Liver (tissue), 9 donors: ENCODE data around the gene MOXD1. TPM values are rescaled to one million over a fixed set of nuclear protein-coding genes. Genes with fewer than 3 reads are reported as not detected.

Source experiments
- DNase-seq: peaks from one replicate; pipeline ENCODE4 v3.0.0-alpha.2; 2017; ENCODE audit warnings: low spot score
- H3K27ac ChIP-seq, 2 donors: one replicate each; pipeline ENCODE4 v1.7.0; 2013; ENCODE audit warnings: inconsistent platforms in 2 of 2, low read length in 2 of 2, control low read depth in 1 of 2, low read depth in 1 of 2, mild to moderate bottlenecking in 1 of 2
- H3K27me3 ChIP-seq, 4 donors: one replicate each; pipeline versions ENCODE4 v1.6.1 to v1.7.0; 2013; ENCODE audit warnings: low read length in 3 of 4, inconsistent platforms in 1 of 4, mild to moderate bottlenecking in 1 of 4, moderate library complexity in 1 of 4; ENCODE audit not compliant: control insufficient read depth in 4 of 4, insufficient read depth in 4 of 4
- H3K36me3 ChIP-seq, 4 donors: one replicate each; pipeline versions ENCODE4 v1.6.1 to v1.7.0; 2013; ENCODE audit warnings: low read length in 3 of 4, mild to moderate bottlenecking in 3 of 4, low read depth in 1 of 4, moderate library complexity in 1 of 4; ENCODE audit not compliant: control insufficient read depth in 4 of 4, insufficient read depth in 3 of 4
- H3K4me1 ChIP-seq, 4 donors: one replicate each; pipeline versions ENCODE4 v1.6.1 to v1.7.0; 2013; ENCODE audit warnings: low read length in 3 of 4, mild to moderate bottlenecking in 3 of 4, moderate library complexity in 1 of 4; ENCODE audit not compliant: control insufficient read depth in 4 of 4, insufficient read depth in 4 of 4
- H3K4me3 ChIP-seq, 3 donors: one replicate each; pipeline versions ENCODE4 v1.6.1 to v1.7.0; 2013; ENCODE audit warnings: low read length in 3 of 3, control low read depth in 1 of 3, low read depth in 1 of 3, mild to moderate bottlenecking in 1 of 3
- H3K9ac ChIP-seq, 2 donors: one replicate each; pipeline ENCODE4 v1.7.0; 2013; ENCODE audit warnings: low read length in 2 of 2, mild to moderate bottlenecking in 2 of 2, moderate library complexity in 2 of 2, control low read depth in 1 of 2, low read depth in 1 of 2
- H3K9me3 ChIP-seq, 4 donors: one replicate each; pipeline versions ENCODE4 v1.6.1 to v1.7.0; 2013; ENCODE audit warnings: low read length in 3 of 4; ENCODE audit not compliant: control insufficient read depth in 4 of 4
- CTCF ChIP-seq: fragments of 150-350 bp; IDR thresholded peaks from 2 replicates; pipeline ENCODE4 v1.5.1; 2017; ENCODE audit warnings: improper control_type of control experiment, low read depth, low read length; ENCODE audit not compliant: missing input control
- EGR1 ChIP-seq, 2 donors: IDR thresholded peaks; 2 replicates each; pipeline ENCODE4 v1.6.1; 2016 to 2018; ENCODE audit warnings: antibody characterized with exemption in 2 of 2, low read depth in 2 of 2
- FOXA1 ChIP-seq: IDR thresholded peaks from 2 replicates; pipeline ENCODE4 v1.6.1; 2016; ENCODE audit warnings: antibody characterized with exemption
- FOXA2 ChIP-seq: IDR thresholded peaks from 2 replicates; pipeline ENCODE4 v1.6.1; 2016; ENCODE audit warnings: antibody characterized with exemption
- GABPA ChIP-seq, 2 donors: IDR thresholded peaks in 1 of 2; conservative IDR thresholded peaks in 1 of 2; 2 replicates each; pipeline ENCODE4 v1.6.1; 2016; ENCODE audit warnings: antibody characterized with exemption in 2 of 2, mild to moderate bottlenecking in 1 of 2, moderate library complexity in 1 of 2
- HNF4A ChIP-seq, 2 donors: conservative IDR thresholded peaks; 2 replicates each; pipeline ENCODE4 v1.6.1; 2016; ENCODE audit warnings: antibody characterized with exemption in 2 of 2, mild to moderate bottlenecking in 2 of 2
- HNF4G ChIP-seq: IDR thresholded peaks from 2 replicates; pipeline ENCODE4 v1.6.1; 2016; ENCODE audit warnings: antibody characterized with exemption
- JUND ChIP-seq, 2 donors: IDR thresholded peaks; 2 replicates each; pipeline ENCODE4 v1.6.1; 2016; ENCODE audit warnings: antibody characterized with exemption in 2 of 2
- MAX ChIP-seq: IDR thresholded peaks from 2 replicates; pipeline ENCODE4 v1.6.1; 2016; ENCODE audit warnings: antibody characterized with exemption
- NR2F2 ChIP-seq: IDR thresholded peaks from 2 replicates; pipeline ENCODE4 v1.6.1; 2016; ENCODE audit warnings: antibody characterized with exemption
- RAD21 ChIP-seq, 2 donors: IDR thresholded peaks; 2 replicates each; pipeline ENCODE4 v1.6.1; 2016; ENCODE audit warnings: antibody characterized with exemption in 2 of 2, mild to moderate bottlenecking in 2 of 2
- RXRA ChIP-seq, 2 donors: IDR thresholded peaks; 2 replicates each; pipeline ENCODE4 v1.6.1; 2017 to 2018; ENCODE audit warnings: antibody characterized with exemption in 2 of 2, mild to moderate bottlenecking in 1 of 2
- SP1 ChIP-seq: IDR thresholded peaks from 2 replicates; pipeline ENCODE4 v1.6.1; 2018; ENCODE audit warnings: antibody characterized with exemption, mild to moderate bottlenecking
- TAF1 ChIP-seq: conservative IDR thresholded peaks from 2 replicates; pipeline ENCODE4 v1.6.1; 2016; ENCODE audit warnings: antibody characterized with exemption, mild to moderate bottlenecking
- YY1 ChIP-seq: IDR thresholded peaks from 2 replicates; pipeline ENCODE4 v1.6.1; 2016; ENCODE audit warnings: antibody characterized with exemption, mild to moderate bottlenecking
- ZBTB33 ChIP-seq: IDR thresholded peaks from 2 replicates; pipeline ENCODE4 v1.6.1; 2016; ENCODE audit warnings: antibody characterized with exemption
- WGBS: extraction: QIAGEN DNeasy Blood & Tissue Kit; methylation state at CpG from one replicate; pipeline ENCODE4 v1.1.7; 2013; 5-methylcytosine and 5-hydroxymethylcytosine counted together
- polyA plus RNA-seq, 2 donors: library from polyadenylated mRNA; stranded (reverse) in 1 of 2; unstranded in 1 of 2; fragments of 200-250 nt in 1 of 2; fragments of >200 nt in 1 of 2; fragmentation: Nextera tagmentation in 1 of 2; extraction: Ambion mirVana in 1 of 2; gene quantifications; one replicate each; pipeline versions ENCODE4 v1.2.1 to v1.2.3, GENCODE V29; 2013 to 2015
- total RNA-seq, 2 donors: library from RNA; depleted of rRNA; stranded (reverse); fragments of >200 nt; gene quantifications; one replicate each; pipeline ENCODE4 v1.2.3, GENCODE V29; 2014
- TF ChIP-seq, protein P1 (sequence below): IDR thresholded peaks from 2 replicates; pipeline ENCODE4 v1.6.1; 2016; ENCODE audit warnings: antibody characterized with exemption
- TF ChIP-seq, protein P2 (sequence below): IDR thresholded peaks from 2 replicates; pipeline ENCODE4 v1.6.1; 2016; ENCODE audit warnings: antibody characterized with exemption, mild to moderate bottlenecking
- donor health status: healthy.
- donor health status: healthy.
- donor health status: healthy.
- donor health status: healthy.
- donor health status: healthy.

MOXD1 gene
- total and polyA plus RNA-seq, 4 donors = 0.14 to 0.48 (median 0.24) TPM

DNA sequence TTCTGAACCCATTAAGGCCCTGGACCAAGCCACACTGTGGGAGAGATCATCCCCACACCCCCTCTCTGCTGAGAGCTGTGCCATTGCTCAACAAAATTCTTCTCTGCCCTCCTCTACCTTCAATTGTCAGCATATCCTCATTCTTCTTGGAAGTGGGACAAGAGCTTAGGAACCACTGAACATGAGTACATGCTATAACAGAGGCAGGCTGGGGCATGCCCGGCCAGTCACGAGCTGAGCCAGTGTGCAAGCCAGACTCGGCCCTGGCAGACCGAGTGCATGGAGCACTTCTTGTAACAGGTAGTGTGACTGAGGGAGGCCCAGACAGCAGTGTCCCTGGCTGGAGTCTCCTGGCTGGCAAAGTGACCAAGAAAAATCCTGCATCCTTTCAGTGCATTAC is 149.2 kb downstream of the MOXD1 start:
- TF ChIP-seq CTCF (no peak), RXRA (IDR thresholded peaks at IDR 0.05) (no peak), RAD21 (IDR thresholded peaks at IDR 0.05) (no peak), FOXA1 (no peak), JUND (IDR thresholded peaks at IDR 0.05) (no peak), NR2F2 (no peak), FOXA2 (no peak), HNF4A (conservative IDR thresholded peaks at IDR 0.05) (no peak), SP1 (no peak), YY1 (no peak), HNF4G (no peak), GABPA (IDR thresholded peaks at IDR 0.05 in 1 of 2, conservative IDR thresholded peaks at IDR 0.05 in 1 of 2) (no peak), ZBTB33 (no peak), MAX (no peak), EGR1 (IDR thresholded peaks at IDR 0.05; ENCODE audit: low read depth in 2 of 2) (no peak)
- TF ChIP-seq, protein P1, sequence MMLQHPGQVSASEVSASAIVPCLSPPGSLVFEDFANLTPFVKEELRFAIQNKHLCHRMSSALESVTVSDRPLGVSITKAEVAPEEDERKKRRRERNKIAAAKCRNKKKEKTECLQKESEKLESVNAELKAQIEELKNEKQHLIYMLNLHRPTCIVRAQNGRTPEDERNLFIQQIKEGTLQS = no peak
- TF ChIP-seq, protein P2, sequence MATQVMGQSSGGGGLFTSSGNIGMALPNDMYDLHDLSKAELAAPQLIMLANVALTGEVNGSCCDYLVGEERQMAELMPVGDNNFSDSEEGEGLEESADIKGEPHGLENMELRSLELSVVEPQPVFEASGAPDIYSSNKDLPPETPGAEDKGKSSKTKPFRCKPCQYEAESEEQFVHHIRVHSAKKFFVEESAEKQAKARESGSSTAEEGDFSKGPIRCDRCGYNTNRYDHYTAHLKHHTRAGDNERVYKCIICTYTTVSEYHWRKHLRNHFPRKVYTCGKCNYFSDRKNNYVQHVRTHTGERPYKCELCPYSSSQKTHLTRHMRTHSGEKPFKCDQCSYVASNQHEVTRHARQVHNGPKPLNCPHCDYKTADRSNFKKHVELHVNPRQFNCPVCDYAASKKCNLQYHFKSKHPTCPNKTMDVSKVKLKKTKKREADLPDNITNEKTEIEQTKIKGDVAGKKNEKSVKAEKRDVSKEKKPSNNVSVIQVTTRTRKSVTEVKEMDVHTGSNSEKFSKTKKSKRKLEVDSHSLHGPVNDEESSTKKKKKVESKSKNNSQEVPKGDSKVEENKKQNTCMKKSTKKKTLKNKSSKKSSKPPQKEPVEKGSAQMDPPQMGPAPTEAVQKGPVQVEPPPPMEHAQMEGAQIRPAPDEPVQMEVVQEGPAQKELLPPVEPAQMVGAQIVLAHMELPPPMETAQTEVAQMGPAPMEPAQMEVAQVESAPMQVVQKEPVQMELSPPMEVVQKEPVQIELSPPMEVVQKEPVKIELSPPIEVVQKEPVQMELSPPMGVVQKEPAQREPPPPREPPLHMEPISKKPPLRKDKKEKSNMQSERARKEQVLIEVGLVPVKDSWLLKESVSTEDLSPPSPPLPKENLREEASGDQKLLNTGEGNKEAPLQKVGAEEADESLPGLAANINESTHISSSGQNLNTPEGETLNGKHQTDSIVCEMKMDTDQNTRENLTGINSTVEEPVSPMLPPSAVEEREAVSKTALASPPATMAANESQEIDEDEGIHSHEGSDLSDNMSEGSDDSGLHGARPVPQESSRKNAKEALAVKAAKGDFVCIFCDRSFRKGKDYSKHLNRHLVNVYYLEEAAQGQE = no peak
- Histone ChIP-seq H3K4me1 (no peaks in the 10 kb centered on the region), H3K9me3 (peaks cover 0 to 5% (median 2%) of the 10 kb centered on the region in 4 donors), H3K27me3 (no peaks in the 10 kb centered on the region), H3K9ac (no peak overlapping the region), H3K27ac (no peak overlapping the region), H3K36me3 (no peaks in the 10 kb centered on the region), H3K4me3 (no peak overlapping the region)
- no peak for DNase-seq
- WGBS = 97% methylated on average over 4 of the region's 4 CpGs

GRCh38 chr6:132251711-132252110 is 149.6 kb downstream of the MOXD1 start:
- Histone ChIP-seq H3K27ac (no peak overlapping the region), H3K36me3 (no peaks in the 10 kb centered on the region), H3K9me3 (peaks cover 0 to 5% (median 2%) of the 10 kb centered on the region in 4 donors), H3K4me1 (no peaks in the 10 kb centered on the region), H3K9ac (no peak overlapping the region), H3K4me3 (no peak overlapping the region), H3K27me3 (no peaks in the 10 kb centered on the region)
- no peak for DNase-seq
- TF ChIP-seq GABPA (IDR thresholded peaks at IDR 0.05 in 1 of 2, conservative IDR thresholded peaks at IDR 0.05 in 1 of 2) = no peak
- TF ChIP-seq MAX = no peak
- no peak for TF ChIP-seq NR2F2
- no peak for TF ChIP-seq ZBTB33
- TF ChIP-seq EGR1 (IDR thresholded peaks at IDR 0.05; ENCODE audit: low read depth in 2 of 2) = no peak
- no peak for TF ChIP-seq YY1
- TF ChIP-seq TAF1 = no peak
- no peak for TF ChIP-seq HNF4A (conservative IDR thresholded peaks at IDR 0.05)
